ENCODE measurements around the gene RHBDD1. TPM values are rescaled to one million over a fixed set of nuclear protein-coding genes. Genes with fewer than 3 reads are reported as not detected.

The RHBDD1 gene
- total RNA-seq, 1 donor from 2014 or later: 34.9 TPM

GRCh38 chr2:226888971-226889370 lies 53.1 kb downstream of the RHBDD1 start:
- Mint-ChIP-seq H3K4me1 (ENCODE audit: unreplicated experiment) (no peaks in the 10 kb centered on the region), H3K4me3 (no peak overlapping the region)

GRCh38 chr2:226890286-226890685 lies 54.4 kb downstream of the RHBDD1 start:
- Mint-ChIP-seq H3K36me3 (no peaks in the 10 kb centered on the region), H3K27ac (no peak overlapping the region), H3K27me3 (no peaks in the 10 kb centered on the region), H3K4me1 (ENCODE audit: unreplicated experiment) (no peaks in the 10 kb centered on the region), H3K4me3 (no peak overlapping the region), H3K9me3 (no peaks in the 10 kb centered on the region)
- TF ChIP-seq, protein P1, sequence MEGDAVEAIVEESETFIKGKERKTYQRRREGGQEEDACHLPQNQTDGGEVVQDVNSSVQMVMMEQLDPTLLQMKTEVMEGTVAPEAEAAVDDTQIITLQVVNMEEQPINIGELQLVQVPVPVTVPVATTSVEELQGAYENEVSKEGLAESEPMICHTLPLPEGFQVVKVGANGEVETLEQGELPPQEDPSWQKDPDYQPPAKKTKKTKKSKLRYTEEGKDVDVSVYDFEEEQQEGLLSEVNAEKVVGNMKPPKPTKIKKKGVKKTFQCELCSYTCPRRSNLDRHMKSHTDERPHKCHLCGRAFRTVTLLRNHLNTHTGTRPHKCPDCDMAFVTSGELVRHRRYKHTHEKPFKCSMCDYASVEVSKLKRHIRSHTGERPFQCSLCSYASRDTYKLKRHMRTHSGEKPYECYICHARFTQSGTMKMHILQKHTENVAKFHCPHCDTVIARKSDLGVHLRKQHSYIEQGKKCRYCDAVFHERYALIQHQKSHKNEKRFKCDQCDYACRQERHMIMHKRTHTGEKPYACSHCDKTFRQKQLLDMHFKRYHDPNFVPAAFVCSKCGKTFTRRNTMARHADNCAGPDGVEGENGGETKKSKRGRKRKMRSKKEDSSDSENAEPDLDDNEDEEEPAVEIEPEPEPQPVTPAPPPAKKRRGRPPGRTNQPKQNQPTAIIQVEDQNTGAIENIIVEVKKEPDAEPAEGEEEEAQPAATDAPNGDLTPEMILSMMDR (conservative IDR thresholded peaks at IDR 0.05): no peak
- no peak for DNase-seq (ENCODE audit: extremely low spot score, unreplicated experiment)

More at GRCh38 chr2:226888971-226889370, 53.1 kb downstream of the RHBDD1 start:
- no peaks in the 10 kb centered on the region for H3K27me3 Mint-ChIP-seq
- no peak overlapping the region for H3K27ac Mint-ChIP-seq
- TF ChIP-seq, protein P1 (conservative IDR thresholded peaks at IDR 0.05): no peak
- H3K9me3 Mint-ChIP-seq: no peaks in the 10 kb centered on the region
- DNase-seq (ENCODE audit: extremely low spot score, unreplicated experiment): no peak
- H3K36me3 Mint-ChIP-seq: no peaks in the 10 kb centered on the region

- H3K27me3 Mint-ChIP-seq: no peaks in the 10 kb centered on the region
- no peak overlapping the region for H3K4me3 Mint-ChIP-seq
- peaks cover 6% of the 10 kb centered on the region for H3K36me3 Mint-ChIP-seq
- H3K27ac Mint-ChIP-seq: no peak overlapping the region
- no peaks in the 10 kb centered on the region for H3K9me3 Mint-ChIP-seq
- no peaks in the 10 kb centered on the region for H3K4me1 Mint-ChIP-seq (ENCODE audit: unreplicated experiment)
- TF ChIP-seq, protein P1 (conservative IDR thresholded peaks at IDR 0.05): no peak
- DNase-seq (ENCODE audit: extremely low spot score, unreplicated experiment): no peak
These were observed 56.1 kb downstream of the RHBDD1 start for GRCh38 chr2:226891780-226892590.

DNA sequence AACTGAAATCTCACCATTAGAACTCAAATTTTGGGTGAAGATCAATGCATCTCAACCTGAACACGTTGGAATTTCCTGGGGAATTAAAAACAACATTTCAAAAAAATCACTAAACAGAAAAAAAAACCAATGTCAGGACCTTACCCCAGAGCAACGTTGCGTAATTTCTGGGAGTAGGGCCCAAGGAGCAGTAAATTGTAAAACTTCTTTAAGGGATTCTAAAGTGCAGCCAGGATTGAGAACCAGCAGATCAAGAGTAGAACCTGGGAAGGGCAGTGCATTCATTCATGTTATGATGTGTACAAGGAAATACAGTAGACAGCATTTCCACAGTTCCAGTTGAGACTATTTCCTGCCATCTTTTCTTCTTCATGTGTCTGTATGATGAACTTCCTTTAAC lies 56.9 kb downstream of the RHBDD1 start:
- Mint-ChIP-seq H3K27me3 (no peaks in the 10 kb centered on the region), H3K9me3 (no peaks in the 10 kb centered on the region), H3K4me3 (no peak overlapping the region), H3K36me3 (peaks cover 10% of the 10 kb centered on the region), H3K27ac (no peak overlapping the region), H3K4me1 (ENCODE audit: unreplicated experiment) (no peaks in the 10 kb centered on the region)
- TF ChIP-seq, protein P1 (conservative IDR thresholded peaks at IDR 0.05): no peak
- no peak for DNase-seq (ENCODE audit: extremely low spot score, unreplicated experiment)

DNA sequence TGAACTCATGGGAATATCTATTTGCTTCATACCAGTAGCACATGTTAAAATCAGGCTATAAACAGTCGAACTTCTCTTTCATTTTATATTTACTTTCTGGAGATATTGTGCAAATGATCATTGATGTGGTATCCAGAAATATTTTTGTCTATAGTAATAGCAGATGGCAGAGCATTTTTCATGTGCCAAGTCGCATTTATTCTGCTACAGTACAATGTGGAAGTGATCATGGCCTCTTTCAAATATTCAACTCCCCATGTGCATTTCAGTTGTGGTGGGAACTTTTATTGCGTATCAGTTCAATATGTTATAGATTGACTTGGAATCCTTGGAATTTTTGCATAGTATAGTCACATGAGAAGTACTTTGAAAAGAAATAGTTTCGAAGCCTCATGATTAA lies 57.4 kb downstream of the RHBDD1 start:
- Mint-ChIP-seq H3K27me3 (no peaks in the 10 kb centered on the region), H3K4me3 (no peak overlapping the region), H3K27ac (no peak overlapping the region), H3K4me1 (ENCODE audit: unreplicated experiment) (no peaks in the 10 kb centered on the region), H3K9me3 (no peaks in the 10 kb centered on the region), H3K36me3 (peaks cover 10% of the 10 kb centered on the region)
- TF ChIP-seq, protein P1 (conservative IDR thresholded peaks at IDR 0.05): no peak
- no peak for DNase-seq (ENCODE audit: extremely low spot score, unreplicated experiment)
